Activated CD8-positive, alpha-beta memory T cell treated with anti-CD3 and anti-CD28 coated beads, Interleukin-2, amount 50 U/mL, for 48 hours (primary cell): ENCODE measurements around the gene PEMT.
"Not testable (repeated sequence)": the region's sequence is repeated elsewhere in the genome, so short reads cannot be mapped to it uniquely, and the experiment has no call there.

Source experiments
- DNase-seq: peaks from one replicate; pipeline ENCODE4 v3.0.0-alpha.2; 2020

The PEMT gene

DNA sequence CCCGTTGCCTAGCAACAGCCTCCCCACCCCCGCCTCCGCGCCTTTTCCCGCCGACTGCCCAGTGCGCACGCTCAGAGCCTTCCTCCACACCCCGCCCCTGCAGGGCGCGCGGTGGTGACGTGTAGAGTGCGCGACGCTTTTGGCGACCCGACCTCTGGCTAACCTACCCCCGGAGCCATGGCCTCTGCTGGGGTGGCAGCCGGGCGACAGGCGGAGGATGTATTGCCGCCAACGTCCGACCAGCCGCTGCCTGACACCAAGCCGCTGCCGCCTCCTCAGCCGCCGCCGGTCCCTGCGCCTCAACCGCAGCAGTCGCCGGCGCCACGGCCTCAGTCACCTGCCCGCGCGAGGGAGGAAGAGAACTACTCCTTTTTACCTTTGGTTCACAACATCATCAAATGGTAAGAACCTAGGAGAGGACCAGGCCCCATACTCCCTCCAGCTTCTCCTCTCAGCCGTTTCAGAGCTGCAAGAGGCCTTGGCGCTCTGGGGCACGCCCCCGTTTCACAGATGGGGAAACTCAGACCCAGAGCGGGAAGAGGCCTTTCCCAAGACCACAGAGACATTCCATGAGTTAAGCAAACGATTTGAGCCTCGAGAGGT, 114.5 kb downstream of the PEMT start, which contains the start of gene MED9:
Gene MED9, plus strand, starts transcription at position 136 of the 603 bp plus-strand sequence. Its CDS starts 42 bp downstream, at position 178.
- DNase-seq = peak; percentile 99

DNA sequence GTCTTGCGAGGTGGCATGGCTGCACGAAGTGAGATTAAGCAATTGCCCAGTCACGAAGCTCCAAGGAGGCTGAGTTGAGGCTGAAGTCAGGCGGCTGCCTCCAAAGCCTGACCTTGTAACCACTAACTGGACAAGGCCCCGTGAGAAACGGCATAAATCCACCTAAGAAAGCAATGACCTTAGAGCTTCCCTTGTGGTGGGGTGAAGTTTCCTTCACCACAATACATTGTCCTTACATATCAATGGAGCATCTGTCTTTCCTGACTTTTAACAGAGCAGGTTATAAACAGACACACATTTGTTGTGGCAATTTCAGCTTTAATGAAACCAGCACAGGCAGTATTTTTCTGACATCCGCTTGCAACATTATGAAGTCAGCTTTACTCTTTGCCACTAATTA, 117.2 kb downstream of the PEMT start:
- no peak for DNase-seq

DNA sequence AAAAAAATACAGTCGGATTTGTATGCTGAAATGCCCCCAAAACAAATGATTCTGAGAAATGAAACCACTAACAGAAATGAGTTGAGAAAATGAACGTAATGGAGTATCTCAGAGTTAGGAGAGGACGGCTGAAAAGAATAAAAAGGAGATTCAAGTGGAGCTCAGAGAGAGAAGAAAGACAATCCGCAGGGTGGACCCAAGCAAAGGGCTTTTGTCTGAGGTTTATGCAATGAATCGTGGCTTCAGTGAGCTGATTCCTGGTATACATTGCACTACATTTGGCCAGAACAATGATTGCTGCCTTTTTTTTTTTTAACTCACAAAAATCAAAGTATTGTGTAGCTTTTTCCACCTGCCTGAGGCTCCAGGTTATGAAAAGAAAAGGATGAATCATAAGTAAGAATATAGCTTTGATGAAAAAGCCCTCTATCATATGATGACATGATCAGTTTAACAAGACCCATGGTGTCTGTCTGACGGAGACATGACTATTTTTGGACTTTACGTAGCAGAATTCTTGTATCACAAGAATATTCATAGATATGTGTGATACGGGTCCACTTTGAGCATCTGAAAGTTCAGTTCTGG, 119.1 kb downstream of the PEMT start:
- DNase-seq = no peak

DNA sequence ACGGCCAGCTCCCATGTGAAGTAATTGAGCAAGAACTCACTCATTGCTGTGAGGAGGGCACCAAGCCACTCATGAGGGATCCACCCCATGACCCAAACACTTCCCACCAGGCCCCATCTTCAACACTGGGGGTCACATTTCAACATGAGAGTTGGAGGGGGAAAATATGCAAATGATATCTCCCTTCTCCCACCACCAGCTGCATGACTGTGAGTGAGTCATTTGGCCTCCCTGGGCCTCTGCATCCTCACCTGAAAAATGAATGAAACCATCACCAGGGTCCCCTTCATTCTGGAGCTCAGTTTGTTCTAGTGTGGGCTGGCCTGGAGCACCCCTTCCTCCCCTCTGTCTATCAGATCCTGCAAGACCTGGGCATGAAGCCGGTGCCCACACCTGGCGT, 121.5 kb downstream of the PEMT start:
- no peak for DNase-seq

DNA sequence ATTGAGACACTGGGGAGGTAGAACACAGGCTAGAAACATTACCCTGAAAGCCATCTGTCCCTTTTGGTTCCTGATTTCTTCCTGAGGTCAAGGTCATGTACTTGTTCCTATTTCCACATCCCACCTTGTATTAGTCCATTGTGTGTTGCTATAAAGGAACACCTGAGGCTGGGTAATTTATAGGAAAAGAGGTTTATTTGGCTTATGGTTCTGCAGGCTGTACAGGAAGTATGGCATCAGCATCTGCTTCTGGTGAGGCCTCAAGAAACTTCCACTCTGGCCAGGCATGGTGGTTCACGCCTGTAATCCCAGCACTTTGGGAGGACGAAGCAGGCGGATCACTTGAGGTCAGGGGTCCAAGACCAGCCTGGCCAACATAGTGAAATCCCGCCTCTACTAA, 122.2 kb downstream of the PEMT start:
- no peak for DNase-seq

DNA sequence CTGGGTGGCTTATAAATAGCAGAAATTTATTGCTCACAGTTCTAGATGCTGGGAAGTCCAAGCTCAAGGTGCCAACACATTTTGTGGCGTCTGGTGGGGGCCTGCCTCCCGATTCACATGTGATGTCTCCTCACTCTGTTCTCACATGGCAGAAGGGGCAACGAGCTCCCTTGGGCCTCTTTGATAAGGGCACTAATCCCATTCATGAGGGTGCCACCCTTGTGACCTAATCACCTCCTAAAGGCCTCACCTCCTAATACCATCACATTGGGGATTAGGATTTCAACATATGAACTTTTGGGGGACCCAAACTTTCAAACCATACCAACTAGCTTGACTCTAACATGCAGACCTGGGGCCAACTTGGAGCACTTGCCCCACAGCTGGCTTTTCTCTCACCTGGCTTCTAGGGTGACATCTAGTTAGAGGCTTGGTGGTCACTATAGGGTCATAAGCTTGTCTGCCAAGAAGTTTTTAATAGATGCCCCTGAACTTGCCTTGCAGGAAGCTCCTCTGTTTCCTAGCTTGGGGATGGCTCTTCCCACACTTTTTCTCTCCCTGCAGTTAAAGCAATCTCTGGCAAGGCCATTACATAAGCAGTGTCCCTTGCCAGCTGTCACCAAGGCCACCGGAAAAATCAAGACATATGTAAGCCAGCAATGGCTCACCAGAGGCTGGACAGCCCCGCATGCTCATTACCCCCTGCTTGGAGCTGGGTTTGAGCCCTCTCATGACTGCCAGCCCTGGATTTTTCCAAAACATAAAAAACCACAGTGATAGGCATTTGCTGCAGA, 123.1 kb downstream of the PEMT start:
- DNase-seq = no peak

DNA sequence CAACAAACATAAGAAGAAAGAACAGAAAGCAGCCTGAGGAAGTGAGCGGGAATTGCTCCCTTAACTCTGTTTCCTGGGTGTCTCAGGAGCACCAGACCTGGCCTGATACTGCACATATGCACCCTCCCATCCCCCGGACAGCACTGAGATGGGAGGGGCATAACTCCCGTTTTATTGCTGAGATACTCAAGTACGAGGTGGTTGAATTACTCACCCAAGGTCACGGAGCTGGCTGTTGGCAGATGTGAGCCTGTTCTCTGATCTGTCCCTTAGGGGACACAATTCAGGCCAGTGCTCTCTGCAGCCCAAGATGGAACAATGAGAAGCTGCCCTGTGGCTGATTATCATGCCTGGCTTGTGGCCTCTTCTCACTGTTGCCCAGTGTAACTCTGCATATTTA, 123.8 kb downstream of the PEMT start:
- DNase-seq = no peak

DNA sequence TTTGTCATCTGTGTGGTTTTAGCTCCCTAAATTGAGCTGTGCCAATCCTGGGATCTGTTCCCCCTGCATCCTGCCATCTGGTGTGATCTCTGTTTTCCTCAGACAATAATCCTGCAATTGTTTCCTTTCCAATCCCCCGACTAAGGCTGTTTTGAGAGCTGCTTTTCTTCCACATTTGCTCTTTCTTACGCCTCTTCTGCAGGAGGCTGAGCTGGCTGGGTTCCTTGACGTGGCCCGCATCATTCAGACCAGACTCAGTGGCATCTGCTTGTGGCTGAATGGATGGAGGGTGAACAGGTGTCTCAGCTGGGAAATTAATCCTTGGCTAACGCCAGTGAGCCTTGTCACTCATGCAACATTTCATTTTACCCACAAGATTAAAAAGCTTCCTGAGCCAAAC, 124.5 kb downstream of the PEMT start:
- no peak for DNase-seq

DNA sequence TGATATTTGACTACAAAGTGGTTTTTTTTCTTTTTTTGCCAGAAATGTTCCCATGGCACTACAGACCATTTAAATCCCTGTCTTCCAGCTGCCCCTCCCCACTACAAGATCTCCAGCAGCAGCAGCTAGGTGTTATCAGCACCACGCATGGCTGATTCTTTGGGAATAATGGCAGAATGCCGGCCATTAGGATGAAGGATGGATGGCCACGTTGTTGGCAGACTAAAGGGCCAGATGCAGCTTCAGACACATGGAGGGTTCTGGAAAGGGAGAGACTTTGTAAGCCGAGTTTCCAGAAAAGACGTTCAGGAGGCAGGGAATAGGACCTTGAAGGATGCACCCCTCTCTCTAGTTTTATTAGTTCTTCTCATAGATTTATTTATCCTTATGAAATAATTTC, 125.0 kb downstream of the PEMT start:
- DNase-seq = no peak

DNA sequence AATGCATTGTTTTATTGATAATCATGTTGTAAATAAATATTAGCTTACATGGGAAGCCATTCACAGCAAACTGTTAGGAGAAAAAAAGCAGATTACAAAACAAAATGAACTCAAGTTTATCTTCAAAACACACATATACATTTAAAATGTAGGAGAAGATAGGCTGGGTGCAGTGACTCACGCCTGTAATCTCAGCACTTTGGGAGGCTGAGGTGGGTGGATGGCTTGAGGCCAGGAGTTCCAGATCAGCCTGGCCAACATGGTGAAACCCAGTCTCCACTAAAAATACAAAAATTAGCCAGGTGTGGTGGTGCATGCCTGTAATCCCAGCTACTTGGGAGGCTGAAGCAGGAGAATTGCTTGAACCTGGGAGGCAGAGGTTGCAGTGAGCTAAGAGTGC, 125.6 kb downstream of the PEMT start:
- not testable (repeated sequence) for DNase-seq

DNA sequence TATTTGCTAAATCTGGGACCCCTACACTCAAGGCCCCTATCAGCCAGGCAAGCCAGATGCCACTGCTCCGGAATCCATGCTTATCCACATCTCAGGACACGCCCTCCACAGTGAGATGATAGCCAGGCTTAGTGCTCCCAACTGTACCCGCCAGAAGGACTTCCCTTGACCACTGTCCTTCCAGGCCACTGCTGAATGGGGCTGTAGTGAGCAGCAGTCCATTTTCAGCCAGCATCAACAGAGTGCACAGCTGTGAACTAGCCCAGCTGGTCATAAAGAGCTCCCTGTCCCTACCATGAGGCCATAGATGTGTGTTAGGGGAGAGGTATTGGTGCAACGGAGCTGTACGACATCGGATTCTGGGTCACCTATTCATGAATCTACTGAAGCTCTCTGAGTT, 127.7 kb downstream of the PEMT start:
- no peak for DNase-seq

DNA sequence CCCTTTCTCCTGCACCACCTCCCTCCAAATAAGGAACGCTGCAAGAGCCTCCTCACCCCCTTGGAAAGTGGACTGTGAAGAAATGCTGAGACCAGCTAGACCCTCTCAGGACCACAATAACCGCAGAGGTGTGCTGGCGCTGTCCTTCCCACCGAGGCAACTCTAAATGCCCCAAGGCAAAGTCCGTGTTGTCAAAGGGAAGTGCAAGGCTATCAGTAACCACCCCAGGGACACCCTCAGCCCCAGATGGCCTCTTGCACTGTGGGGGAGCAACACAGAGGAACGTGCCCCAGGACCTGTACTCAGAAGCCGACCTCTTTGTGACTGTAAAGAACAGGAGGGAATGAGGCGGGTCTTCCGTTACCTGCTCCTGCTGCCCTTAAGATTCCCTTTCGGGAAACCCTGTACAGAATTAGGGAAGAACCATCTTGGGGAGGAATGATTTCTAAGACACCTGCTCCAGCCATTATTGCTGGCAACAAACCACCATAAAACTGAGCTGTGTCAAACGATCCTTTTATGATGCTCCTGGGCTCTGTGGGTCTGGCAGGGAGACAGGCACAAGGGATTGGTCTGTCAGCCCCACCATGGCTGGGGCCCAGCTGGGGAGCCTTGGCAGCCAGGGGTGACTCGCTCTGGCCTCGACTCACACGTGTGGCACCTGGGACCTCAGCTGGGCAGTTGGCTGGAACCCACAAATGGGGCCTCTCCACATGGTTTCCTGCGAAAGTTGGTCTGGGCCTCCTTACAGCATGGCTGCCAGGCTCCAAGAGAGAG, 129.3 kb downstream of the PEMT start:
- no peak for DNase-seq

DNA sequence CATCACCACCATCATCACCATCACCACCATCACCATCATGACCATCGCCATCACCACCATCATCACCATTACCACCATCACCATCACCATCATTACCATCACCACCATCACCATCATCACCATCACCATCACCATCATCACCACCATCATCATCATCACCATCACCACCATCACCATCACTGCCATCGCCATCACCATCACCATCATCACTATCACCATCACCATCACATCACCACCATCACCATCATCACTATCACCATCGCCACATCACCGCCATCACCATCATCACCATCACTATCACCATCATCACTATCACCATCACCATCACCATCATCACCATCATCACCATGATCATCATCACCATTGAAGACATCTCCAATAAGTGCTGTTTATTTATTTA, 131.5 kb downstream of the PEMT start:
- no peak for DNase-seq

DNA sequence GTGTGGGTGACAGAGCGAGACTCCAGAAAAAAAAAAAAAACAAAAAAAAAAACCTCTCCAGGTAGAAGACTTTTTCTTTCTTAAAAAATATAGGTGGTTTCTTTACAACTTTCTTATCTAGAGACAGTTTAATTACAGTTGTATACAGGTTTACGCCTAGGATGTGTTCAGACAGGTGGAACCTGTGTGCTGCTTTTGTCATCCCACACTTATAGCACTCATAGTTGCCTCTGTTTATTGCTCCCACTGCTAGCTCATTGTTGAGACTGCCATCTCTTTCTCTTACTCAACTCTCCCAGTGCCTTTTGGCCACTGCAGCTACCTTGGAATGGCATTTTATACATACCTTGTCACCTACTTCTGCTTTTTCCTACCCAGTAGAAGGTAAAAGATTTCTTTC, 133.8 kb downstream of the PEMT start:
- DNase-seq = no peak

DNA sequence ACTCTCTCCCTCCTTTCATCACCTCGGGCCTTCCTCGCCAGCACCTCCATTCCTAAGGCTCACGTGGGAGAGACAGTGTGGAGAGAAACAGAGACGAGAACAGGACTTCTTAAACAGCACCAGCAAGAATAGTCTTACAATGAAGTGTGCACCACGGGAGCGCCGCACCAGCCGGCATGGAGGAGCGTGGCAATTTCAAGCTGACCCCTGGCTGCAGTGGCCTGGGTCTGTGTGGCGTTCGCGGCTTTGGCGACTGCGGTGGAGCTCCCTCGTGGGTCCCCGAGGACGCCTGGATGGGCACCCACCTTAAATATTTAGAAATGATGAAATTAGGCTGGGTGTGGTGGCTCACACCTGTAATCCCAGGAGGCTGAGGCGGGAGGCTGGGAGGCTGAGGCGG, 135.3 kb downstream of the PEMT start:
- DNase-seq = no peak
